ENCODE data around the gene RFT1.

- TF ChIP-seq, protein P1, sequence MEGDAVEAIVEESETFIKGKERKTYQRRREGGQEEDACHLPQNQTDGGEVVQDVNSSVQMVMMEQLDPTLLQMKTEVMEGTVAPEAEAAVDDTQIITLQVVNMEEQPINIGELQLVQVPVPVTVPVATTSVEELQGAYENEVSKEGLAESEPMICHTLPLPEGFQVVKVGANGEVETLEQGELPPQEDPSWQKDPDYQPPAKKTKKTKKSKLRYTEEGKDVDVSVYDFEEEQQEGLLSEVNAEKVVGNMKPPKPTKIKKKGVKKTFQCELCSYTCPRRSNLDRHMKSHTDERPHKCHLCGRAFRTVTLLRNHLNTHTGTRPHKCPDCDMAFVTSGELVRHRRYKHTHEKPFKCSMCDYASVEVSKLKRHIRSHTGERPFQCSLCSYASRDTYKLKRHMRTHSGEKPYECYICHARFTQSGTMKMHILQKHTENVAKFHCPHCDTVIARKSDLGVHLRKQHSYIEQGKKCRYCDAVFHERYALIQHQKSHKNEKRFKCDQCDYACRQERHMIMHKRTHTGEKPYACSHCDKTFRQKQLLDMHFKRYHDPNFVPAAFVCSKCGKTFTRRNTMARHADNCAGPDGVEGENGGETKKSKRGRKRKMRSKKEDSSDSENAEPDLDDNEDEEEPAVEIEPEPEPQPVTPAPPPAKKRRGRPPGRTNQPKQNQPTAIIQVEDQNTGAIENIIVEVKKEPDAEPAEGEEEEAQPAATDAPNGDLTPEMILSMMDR (IDR thresholded peaks at IDR 0.05), result no peak
- TF ChIP-seq POLR2A (IDR thresholded peaks at IDR 0.05), result no peak
Measured at GRCh38 chr3:53171064-53171418, 40.8 kb upstream of the RFT1 start.
